GM12864 (cell line): ENCODE measurements around the gene DRC7.

Experiments
- DNase-seq: peaks from one replicate; pipeline ENCODE4 v3.0.0-alpha.2; 2011; ENCODE audit warnings: low read depth
- H3K4me3 ChIP-seq: 2 replicates; pipeline ENCODE4 v1.5.1; 2011; ENCODE audit warnings: mild to moderate bottlenecking, low read depth, low read length, control low read depth
- TF ChIP-seq, protein P1 (sequence below): IDR thresholded peaks from 2 replicates; pipeline ENCODE4 v1.5.1; 2011; ENCODE audit warnings: low read depth, mild to moderate bottlenecking, moderate library complexity, low read length, control low read depth, inconsistent platforms; ENCODE audit errors: missing control alignments

The DRC7 gene

DNA sequence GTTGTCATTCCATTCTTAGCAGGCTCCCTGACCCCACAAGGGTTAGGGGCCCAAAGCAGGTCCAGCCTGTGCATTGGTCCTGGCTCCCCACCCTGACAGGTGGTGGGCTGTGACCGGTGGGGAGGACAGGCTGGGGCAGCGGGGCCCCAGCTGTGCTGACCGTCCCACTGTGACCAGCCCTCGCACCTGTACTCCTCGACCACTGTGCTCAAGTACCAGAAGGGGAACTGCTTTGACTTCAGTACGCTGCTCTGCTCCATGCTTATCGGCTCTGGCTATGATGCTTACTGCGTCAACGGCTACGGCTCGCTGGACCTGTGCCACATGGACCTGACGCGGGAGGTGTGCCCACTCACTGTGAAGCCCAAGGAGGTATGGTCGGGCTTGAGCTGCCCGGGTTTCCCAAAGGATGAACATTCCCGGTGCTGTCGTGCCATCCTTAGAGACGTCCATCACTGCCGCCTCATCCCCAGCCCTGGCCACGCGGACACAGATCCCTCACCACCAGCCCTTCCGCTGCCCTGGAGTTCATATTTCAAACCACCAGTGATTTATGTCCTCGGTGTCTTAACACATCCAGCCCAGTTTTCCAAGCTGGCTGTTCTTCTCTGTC is 7.3 kb downstream of the DRC7 start:
- no peak for DNase-seq
- no peak overlapping the region for H3K4me3 ChIP-seq

DNA sequence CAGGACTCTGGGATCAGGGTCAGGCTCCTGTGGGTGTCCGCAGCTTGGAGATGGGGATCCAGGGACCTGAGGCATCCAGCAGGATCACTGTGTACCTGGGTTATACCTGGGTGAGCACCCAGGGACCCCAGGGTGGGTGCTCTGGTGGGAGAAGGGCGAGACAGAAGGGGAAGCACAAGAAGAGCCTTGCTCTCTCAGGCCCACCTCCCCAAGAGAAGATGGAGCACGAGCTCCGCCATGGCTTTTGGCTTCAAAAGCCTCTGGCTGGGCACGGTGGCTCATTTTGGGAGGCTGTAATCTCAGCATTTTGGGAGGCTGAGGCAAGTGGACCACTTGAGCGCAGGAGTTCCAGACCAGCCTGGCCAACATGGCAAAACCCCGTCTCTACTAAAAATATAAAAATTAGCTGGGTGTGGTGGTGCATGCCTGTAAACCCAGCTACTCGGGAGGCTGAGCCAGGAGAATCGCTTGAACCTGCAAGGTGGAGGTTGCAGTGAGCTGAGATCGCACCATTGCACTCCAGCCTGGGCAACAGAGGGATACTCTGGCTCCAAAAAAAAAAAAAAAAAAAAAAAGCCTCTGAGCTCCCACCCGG is 8.9 kb downstream of the DRC7 start:
- TF ChIP-seq, protein P1, sequence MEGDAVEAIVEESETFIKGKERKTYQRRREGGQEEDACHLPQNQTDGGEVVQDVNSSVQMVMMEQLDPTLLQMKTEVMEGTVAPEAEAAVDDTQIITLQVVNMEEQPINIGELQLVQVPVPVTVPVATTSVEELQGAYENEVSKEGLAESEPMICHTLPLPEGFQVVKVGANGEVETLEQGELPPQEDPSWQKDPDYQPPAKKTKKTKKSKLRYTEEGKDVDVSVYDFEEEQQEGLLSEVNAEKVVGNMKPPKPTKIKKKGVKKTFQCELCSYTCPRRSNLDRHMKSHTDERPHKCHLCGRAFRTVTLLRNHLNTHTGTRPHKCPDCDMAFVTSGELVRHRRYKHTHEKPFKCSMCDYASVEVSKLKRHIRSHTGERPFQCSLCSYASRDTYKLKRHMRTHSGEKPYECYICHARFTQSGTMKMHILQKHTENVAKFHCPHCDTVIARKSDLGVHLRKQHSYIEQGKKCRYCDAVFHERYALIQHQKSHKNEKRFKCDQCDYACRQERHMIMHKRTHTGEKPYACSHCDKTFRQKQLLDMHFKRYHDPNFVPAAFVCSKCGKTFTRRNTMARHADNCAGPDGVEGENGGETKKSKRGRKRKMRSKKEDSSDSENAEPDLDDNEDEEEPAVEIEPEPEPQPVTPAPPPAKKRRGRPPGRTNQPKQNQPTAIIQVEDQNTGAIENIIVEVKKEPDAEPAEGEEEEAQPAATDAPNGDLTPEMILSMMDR = no peak
- no peak overlapping the region for H3K4me3 ChIP-seq
- DNase-seq = no peak

More for the DNA sequence above, 7.3 kb downstream of the DRC7 start:
- TF ChIP-seq, protein P1 = no peak

DNA sequence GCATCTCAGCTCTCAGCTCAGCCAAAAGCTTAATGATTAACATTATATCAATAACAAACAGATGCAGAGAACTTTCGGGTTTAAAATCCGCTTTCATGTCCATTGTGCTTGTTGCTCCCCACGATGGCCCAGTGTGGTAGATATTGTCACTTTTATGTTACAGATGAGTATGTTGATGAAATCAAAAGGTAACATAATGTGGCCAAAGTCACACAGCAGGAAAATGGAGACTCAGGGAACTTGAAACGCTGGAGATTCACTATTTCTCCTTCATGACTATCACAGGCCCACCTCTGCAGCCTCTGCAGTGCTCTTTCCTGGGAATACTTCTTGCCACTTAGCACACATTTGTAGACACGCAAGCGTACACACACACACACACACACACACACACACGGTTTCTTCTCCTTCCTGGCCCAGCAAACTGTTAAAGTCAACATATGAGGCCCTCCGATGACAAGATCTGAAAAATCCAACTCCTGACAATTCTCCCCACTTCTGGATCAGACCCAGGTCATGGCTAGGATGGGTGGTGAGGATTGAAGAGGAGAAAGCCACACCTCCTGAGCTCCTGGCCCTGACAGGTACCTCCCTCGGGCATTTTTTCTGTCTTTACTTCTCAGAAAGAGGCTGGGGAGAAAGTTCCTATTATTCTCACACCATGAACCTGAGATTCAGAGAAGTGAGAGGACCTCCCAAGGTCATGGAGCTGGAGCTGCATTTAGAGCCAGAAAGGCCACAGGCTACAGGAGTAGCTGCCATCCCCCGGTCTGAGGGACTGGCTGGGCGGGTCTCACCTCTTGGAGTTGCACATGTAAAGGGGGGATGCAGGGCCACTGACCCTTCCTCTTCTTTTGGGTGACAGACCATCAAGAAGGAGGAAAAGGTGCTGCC is 9.7 kb downstream of the DRC7 start:
- DNase-seq = no peak
- TF ChIP-seq, protein P1 = no peak
- H3K4me3 ChIP-seq = no peak overlapping the region

DNA sequence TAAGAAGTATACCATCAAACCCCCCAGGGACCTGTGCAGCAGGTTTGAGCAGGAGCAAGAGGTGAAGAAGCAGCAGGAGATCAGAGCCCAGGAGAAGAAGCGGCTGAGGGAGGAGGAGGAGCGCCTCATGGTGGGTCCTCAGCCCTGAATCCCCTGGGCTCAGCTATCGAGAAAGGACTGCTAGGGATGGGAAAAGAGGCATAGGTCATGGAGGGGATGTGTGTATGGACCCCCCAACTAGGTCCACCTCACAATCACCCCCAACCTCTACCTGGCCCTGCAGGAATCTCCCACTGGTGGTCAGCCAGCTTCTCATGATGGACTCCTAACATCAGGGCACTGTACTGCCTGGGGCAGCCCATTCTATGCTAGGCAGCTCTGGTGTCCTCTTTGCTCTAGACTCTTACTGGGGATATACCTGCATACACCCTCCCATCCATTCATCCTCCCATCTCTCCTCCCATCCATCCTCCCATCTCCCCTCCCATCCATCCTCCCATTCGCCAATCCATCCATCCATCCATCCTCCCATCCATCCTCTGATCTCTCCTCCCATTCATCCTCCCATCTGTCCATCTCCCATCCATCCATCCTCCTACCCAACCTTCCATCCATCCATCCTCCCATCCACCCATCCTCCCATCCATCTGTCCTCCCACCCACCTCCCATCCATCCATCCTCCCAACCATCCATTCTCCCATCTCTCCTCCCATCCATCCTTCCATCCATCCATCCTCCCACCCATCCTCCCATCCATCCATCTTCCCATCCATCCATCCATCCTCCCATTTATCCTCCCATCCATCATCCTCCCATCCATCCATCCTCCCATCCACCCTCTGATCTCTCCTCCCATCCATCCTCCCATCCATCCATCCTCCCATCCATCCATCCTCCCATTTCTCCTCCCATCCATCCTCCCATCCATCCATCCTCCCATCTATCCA is 10.6 kb downstream of the DRC7 start:
- H3K4me3 ChIP-seq = no peak overlapping the region
- DNase-seq = no peak
- TF ChIP-seq, protein P1 = no peak

DNA sequence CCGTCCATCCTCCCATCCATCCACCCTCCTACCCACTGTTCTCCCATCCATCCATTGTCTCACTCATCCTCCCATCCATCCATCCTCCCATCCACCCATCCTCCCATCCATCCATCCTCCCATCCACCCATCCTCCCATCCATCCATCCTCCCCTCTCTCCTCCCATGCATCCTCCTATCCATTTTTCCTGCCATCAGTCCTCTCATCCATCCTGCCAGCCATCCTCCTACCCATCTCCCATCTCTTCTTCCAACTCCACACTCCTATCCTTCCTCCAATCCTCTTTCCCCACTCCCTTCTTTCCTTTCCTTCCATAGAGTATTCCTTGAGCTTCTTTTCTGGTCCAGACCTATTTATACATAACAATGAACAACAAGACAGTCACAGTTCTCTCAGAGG is 12.1 kb downstream of the DRC7 start:
- TF ChIP-seq, protein P1 = no peak
- DNase-seq = no peak
- H3K4me3 ChIP-seq = no peak overlapping the region

DNA sequence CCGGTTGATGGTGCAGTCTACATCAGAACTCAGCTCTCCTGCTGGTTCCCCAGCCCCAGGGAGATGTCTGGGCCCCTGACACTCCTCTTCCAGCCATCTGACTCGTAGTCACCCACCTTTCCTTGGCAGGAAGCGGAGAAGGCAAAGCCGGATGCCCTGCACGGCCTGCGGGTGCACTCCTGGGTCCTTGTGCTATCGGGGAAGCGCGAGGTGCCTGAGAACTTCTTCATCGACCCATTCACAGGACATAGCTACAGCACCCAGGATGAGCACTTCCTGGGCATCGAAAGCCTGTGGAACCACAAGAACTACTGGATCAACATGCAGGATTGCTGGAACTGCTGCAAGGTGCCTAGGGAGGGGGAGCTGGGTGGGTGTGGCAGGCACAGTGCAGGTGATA is 12.7 kb downstream of the DRC7 start:
- H3K4me3 ChIP-seq = no peak overlapping the region
- DNase-seq = no peak
- TF ChIP-seq, protein P1 = no peak
